Peyer's patch (tissue), 4 donors: ENCODE results near the gene DLGAP1. TPM values are rescaled to one million over a fixed set of nuclear protein-coding genes. Genes with fewer than 3 reads are reported as not detected.

Experiments used
- DNase-seq, 3 donors: peaks; one replicate each; pipeline ENCODE4 v3.0.0-alpha.2; 2017 to 2019
- H3K27ac ChIP-seq, 4 donors: fragments of 200-600 bp; sonication (generic); one replicate each; pipeline ENCODE4 v1.5.1; 2016 to 2019
- H3K27me3 ChIP-seq, 2 donors: fragments of 200-600 bp; sonication (generic); one replicate each; pipeline ENCODE4 v1.5.1; 2019
- H3K36me3 ChIP-seq, 3 donors: fragments of 200-600 bp; sonication (generic); one replicate each; pipeline ENCODE4 v1.5.1; 2016 to 2019
- H3K4me1 ChIP-seq, 4 donors: fragments of 200-600 bp; sonication (generic); one replicate each; pipeline ENCODE4 v1.5.1; 2016 to 2019
- H3K4me3 ChIP-seq, 4 donors: fragments of 200-600 bp; sonication (generic); 1 replicate in 3 of 4; 2 replicates in 1 of 4; pipeline ENCODE4 v1.5.1; 2016 to 2019; ENCODE audit warnings: mild to moderate bottlenecking in 1 of 4
- H3K9me3 ChIP-seq, 4 donors: fragments of 200-600 bp; sonication (generic); one replicate each; pipeline ENCODE4 v1.5.1; 2016 to 2019; ENCODE audit warnings: mild to moderate bottlenecking in 1 of 4
- POLR2A ChIP-seq, 2 donors: fragments of 450-650 bp; IDR thresholded peaks; one replicate each; pipeline ENCODE4 v1.5.1; 2017; ENCODE audit warnings: antibody characterized with exemption in 2 of 2, mild to moderate bottlenecking in 2 of 2, moderate library complexity in 2 of 2
- total RNA-seq, 4 donors: library from RNA; depleted of rRNA; stranded (reverse); fragments of >200 nt; gene quantifications; one replicate each; pipeline ENCODE4 v1.1.0, GENCODE V29; 2016
- TF ChIP-seq, protein P1 (sequence below), 6 experiments: fragments of 450-650 bp in 4 of 6; fragments of 200-600 bp in 2 of 6; sonication (generic) in 1 of 6; IDR thresholded peaks; one replicate each; pipeline ENCODE4 v1.5.1; 2017 to 2019; ENCODE audit warnings: antibody characterized with exemption in 6 of 6, mild to moderate bottlenecking in 3 of 6, moderate library complexity in 1 of 6

DLGAP1 gene
- total RNA-seq, 4 donors from 2014 or later: 0.53 to 4.1 (median 2.1) TPM

- Histone ChIP-seq H3K27ac (no peak overlapping the region), H3K4me1 (no peaks in the 10 kb centered on the region)
- TF ChIP-seq POLR2A (IDR thresholded peaks at IDR 0.05): no peak
- TF ChIP-seq, protein P1, sequence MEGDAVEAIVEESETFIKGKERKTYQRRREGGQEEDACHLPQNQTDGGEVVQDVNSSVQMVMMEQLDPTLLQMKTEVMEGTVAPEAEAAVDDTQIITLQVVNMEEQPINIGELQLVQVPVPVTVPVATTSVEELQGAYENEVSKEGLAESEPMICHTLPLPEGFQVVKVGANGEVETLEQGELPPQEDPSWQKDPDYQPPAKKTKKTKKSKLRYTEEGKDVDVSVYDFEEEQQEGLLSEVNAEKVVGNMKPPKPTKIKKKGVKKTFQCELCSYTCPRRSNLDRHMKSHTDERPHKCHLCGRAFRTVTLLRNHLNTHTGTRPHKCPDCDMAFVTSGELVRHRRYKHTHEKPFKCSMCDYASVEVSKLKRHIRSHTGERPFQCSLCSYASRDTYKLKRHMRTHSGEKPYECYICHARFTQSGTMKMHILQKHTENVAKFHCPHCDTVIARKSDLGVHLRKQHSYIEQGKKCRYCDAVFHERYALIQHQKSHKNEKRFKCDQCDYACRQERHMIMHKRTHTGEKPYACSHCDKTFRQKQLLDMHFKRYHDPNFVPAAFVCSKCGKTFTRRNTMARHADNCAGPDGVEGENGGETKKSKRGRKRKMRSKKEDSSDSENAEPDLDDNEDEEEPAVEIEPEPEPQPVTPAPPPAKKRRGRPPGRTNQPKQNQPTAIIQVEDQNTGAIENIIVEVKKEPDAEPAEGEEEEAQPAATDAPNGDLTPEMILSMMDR (IDR thresholded peaks at IDR 0.05): no peak
Observed at GRCh38 chr18:3873698-3874097, 581.4 kb downstream of the DLGAP1 start.

DNA sequence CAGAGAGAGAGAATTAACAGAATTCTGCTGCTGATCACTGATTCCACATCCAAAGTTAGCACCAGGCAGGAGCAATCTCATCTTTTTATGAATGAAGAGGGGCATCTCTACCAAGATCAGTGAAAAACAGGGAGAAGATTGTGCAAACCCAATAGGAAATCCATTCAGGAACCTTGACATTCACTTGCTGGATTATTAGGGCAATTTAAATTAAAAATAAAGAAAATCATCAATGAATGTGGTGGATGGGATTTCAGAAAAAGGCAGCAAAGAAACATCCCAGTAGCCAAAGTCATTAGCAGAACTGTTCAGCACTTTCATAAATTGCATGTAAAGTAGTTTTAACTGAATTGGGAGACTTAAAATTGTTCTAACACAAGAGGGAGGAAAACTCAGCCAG is 581.9 kb downstream of the DLGAP1 start:
- H3K4me3 ChIP-seq: no peak overlapping the region
- H3K4me1 ChIP-seq: no peaks in the 10 kb centered on the region
- DNase-seq: no peak
- no peaks in the 10 kb centered on the region for H3K36me3 ChIP-seq
- H3K27me3 ChIP-seq: no peaks in the 10 kb centered on the region
- TF ChIP-seq, protein P1 (IDR thresholded peaks at IDR 0.05): no peak
- no peak for TF ChIP-seq POLR2A (IDR thresholded peaks at IDR 0.05)
- H3K27ac ChIP-seq: no peak overlapping the region
- no peaks in the 10 kb centered on the region for H3K9me3 ChIP-seq

More at GRCh38 chr18:3873698-3874097, 581.4 kb downstream of the DLGAP1 start:
- DNase-seq: no peak
- no peaks in the 10 kb centered on the region for H3K9me3 ChIP-seq
- no peaks in the 10 kb centered on the region for H3K27me3 ChIP-seq
- H3K4me3 ChIP-seq: no peak overlapping the region
- H3K36me3 ChIP-seq: no peaks in the 10 kb centered on the region

GRCh38 chr18:3872641-3873040 is 582.5 kb downstream of the DLGAP1 start:
- no peak overlapping the region for H3K27ac ChIP-seq
- no peaks in the 10 kb centered on the region for H3K9me3 ChIP-seq
- H3K36me3 ChIP-seq: no peaks in the 10 kb centered on the region
- no peaks in the 10 kb centered on the region for H3K4me1 ChIP-seq
- TF ChIP-seq, protein P1 (IDR thresholded peaks at IDR 0.05): no peak
- no peak for TF ChIP-seq POLR2A (IDR thresholded peaks at IDR 0.05)
- no peaks in the 10 kb centered on the region for H3K27me3 ChIP-seq
- DNase-seq: no peak
- no peak overlapping the region for H3K4me3 ChIP-seq

DNA sequence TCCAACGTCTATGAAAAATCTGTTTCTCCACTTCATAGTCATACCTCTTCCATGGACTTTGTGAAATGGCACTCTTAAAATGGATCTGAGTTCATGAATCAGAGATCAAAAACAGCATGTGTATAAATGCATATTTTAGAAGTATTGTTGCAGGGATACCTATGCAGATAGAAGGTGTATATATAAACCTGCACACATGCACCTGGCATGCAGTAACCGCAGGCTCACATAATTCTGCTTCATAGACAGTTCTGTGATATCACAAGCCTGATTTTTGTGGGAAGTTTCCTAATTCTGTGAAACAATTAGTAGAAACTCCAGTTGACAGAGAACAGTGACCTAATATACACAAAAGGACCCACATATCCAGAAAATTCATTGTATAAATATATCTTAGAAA is 583.4 kb downstream of the DLGAP1 start:
- Histone ChIP-seq H3K36me3 (no peaks in the 10 kb centered on the region), H3K27ac (no peak overlapping the region), H3K4me3 (no peak overlapping the region), H3K27me3 (no peaks in the 10 kb centered on the region), H3K4me1 (no peaks in the 10 kb centered on the region), H3K9me3 (no peaks in the 10 kb centered on the region)
- TF ChIP-seq, protein P1 (IDR thresholded peaks at IDR 0.05): no peak
- TF ChIP-seq POLR2A (IDR thresholded peaks at IDR 0.05): no peak
- no peak for DNase-seq

DNA sequence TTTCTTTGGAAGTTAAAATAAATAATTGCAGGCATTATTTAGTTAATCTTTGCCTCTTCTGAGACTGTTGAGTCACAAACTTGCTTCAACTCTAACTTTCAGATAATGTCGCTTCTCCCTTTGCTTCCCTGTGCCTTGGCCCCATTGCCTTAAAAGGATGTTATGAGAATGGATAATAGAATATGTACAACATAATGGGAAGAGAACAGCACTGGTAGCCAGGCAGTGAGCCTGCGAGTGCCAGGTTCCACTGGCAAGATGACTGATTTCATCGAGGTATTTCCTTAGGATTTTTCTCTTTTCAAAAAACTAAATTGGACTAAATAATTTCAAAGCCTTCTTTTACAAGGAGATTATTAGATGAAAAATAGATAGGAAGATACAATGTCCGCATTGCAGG is 584.2 kb downstream of the DLGAP1 start:
- no peak for TF ChIP-seq POLR2A (IDR thresholded peaks at IDR 0.05)
- TF ChIP-seq, protein P1 (IDR thresholded peaks at IDR 0.05): no peak
- Histone ChIP-seq H3K4me3 (no peak overlapping the region), H3K27me3 (no peaks in the 10 kb centered on the region)

GRCh38 chr18:3869848-3870247 is 585.3 kb downstream of the DLGAP1 start:
- H3K36me3 ChIP-seq: no peaks in the 10 kb centered on the region
- no peaks in the 10 kb centered on the region for H3K9me3 ChIP-seq
- DNase-seq: no peak
- no peaks in the 10 kb centered on the region for H3K27me3 ChIP-seq
- H3K4me1 ChIP-seq: no peaks in the 10 kb centered on the region
- no peak overlapping the region for H3K4me3 ChIP-seq
- H3K27ac ChIP-seq: no peak overlapping the region
- TF ChIP-seq POLR2A (IDR thresholded peaks at IDR 0.05): no peak
- TF ChIP-seq, protein P1 (IDR thresholded peaks at IDR 0.05): peak in 3 of 6 experiments; percentile 73 to 85 (median 78)

More for the DNA sequence above, 584.2 kb downstream of the DLGAP1 start:
- Histone ChIP-seq H3K36me3 (no peaks in the 10 kb centered on the region), H3K4me1 (no peaks in the 10 kb centered on the region), H3K27ac (no peak overlapping the region), H3K9me3 (no peaks in the 10 kb centered on the region)
- no peak for DNase-seq
